K562 (cell line): Measurements from ENCODE around the gene FEN1. TPM values are rescaled to one million over a fixed set of nuclear protein-coding genes. Genes with fewer than 3 reads are reported as not detected.

ENCODE experiments used
- ADNP ChIP-seq: fragments of 200-800 bp; sonication (Bioruptor generic); IDR thresholded peaks from 2 replicates; pipeline ENCODE4 v1.6.1; 2016; ENCODE audit warnings: missing genetic modification characterization, missing compliant biosample characterization
- ATF6 ChIP-seq: sonication (generic); formaldehyde crosslinking; IDR thresholded peaks from 2 replicates; pipeline ENCODE4 v1.4.0; 2020; ENCODE audit warnings: mild to moderate bottlenecking, missing genetic modification reagents
- BCL6 ChIP-seq: fragments of 250-450 bp; sonication (Bioruptor Pico); IDR thresholded peaks from 2 replicates; pipeline ENCODE4 v1.4.0; 2020
- CC2D1A ChIP-seq: fragments of 450-650 bp; IDR thresholded peaks from 2 replicates; pipeline ENCODE4 v1.6.1; 2017; ENCODE audit warnings: mild to moderate bottlenecking
- CLOCK ChIP-seq: fragments of 250-450 bp; sonication (Bioruptor Pico); IDR thresholded peaks from 2 replicates; pipeline ENCODE4 v1.4.0; 2020; ENCODE audit warnings: mild to moderate bottlenecking, moderate library complexity, borderline replicate concordance
- E2F3 ChIP-seq: fragments of 250-450 bp; sonication (Bioruptor Pico); IDR thresholded peaks from 2 replicates; pipeline ENCODE4 v1.4.0; 2020; ENCODE audit warnings: mild to moderate bottlenecking
- HCFC1 ChIP-seq: IDR thresholded peaks from 2 replicates; pipeline ENCODE4 v1.6.1; 2012; ENCODE audit warnings: low read depth, low read length, improper control_type of control experiment
- HDAC3 ChIP-seq: fragments of 450-650 bp; IDR thresholded peaks from 2 replicates; pipeline ENCODE4 v1.6.1; 2018; ENCODE audit warnings: borderline replicate concordance, mild to moderate bottlenecking, moderate library complexity; ENCODE audit not compliant: partially characterized antibody
- HDGF ChIP-seq: fragments of 450-650 bp; IDR thresholded peaks from 2 replicates; pipeline ENCODE4 v1.6.1; 2016
- HNRNPK ChIP-seq: fragments of 200-400 bp; formaldehyde crosslinking; IDR thresholded peaks from one replicate; pipeline ENCODE4 v1.6.1; 2018; ENCODE audit warnings: mild to moderate bottlenecking, low read depth, low read length; ENCODE audit not compliant: poor library complexity, severe bottlenecking
- LCOR ChIP-seq: sonication (generic); formaldehyde crosslinking; IDR thresholded peaks from 2 replicates; pipeline ENCODE4 v1.8.0; 2022; ENCODE audit warnings: mild to moderate bottlenecking, missing genetic modification reagents
- NFRKB ChIP-seq: fragments of 450-650 bp; IDR thresholded peaks from 2 replicates; pipeline ENCODE4 v1.6.1; 2016; ENCODE audit warnings: low read depth
- NKRF ChIP-seq: fragments of 450-650 bp; IDR thresholded peaks from 2 replicates; pipeline ENCODE4 v1.6.1; 2016; ENCODE audit warnings: borderline replicate concordance
- SLC30A9 ChIP-seq: fragments of 250-450 bp; sonication (Bioruptor Pico); IDR thresholded peaks from 2 replicates; pipeline ENCODE4 v1.8.0; 2022; ENCODE audit warnings: mild to moderate bottlenecking, moderate library complexity
- TCF3 ChIP-seq: sonication (generic); formaldehyde crosslinking; IDR thresholded peaks from 2 replicates; pipeline ENCODE4 v1.4.0; 2020; ENCODE audit warnings: mild to moderate bottlenecking, missing genetic modification reagents
- THAP7 ChIP-seq: fragments of 250-450 bp; sonication (Bioruptor Pico); IDR thresholded peaks from 2 replicates; pipeline ENCODE4 v1.5.0; 2021
- ZNF12 ChIP-seq: sonication (generic); formaldehyde crosslinking; IDR thresholded peaks from 2 replicates; pipeline ENCODE4 v1.4.0; 2020; ENCODE audit warnings: mild to moderate bottlenecking, missing genetic modification reagents
- ZNF282 ChIP-seq: sonication (generic); formaldehyde crosslinking; IDR thresholded peaks from 2 replicates; pipeline ENCODE4 v1.8.1; 2023; ENCODE audit warnings: missing genetic modification reagents
- ZNF511 ChIP-seq: sonication (generic); formaldehyde crosslinking; IDR thresholded peaks from 2 replicates; pipeline ENCODE4 v1.8.0; 2022; ENCODE audit warnings: mild to moderate bottlenecking, missing genetic modification reagents
- ZNF551 ChIP-seq: fragments of 250-450 bp; sonication (Bioruptor Pico); IDR thresholded peaks from 2 replicates; pipeline ENCODE4 v1.5.0; 2021; ENCODE audit warnings: mild to moderate bottlenecking, moderate library complexity
- ZNF589 ChIP-seq: fragments of 200-800 bp; sonication (Bioruptor generic); IDR thresholded peaks from 2 replicates; pipeline ENCODE4 v1.6.1; 2016; ENCODE audit warnings: low read depth, missing genetic modification characterization, missing compliant biosample characterization
- polyA plus RNA-seq, 8 experiments: library from polyadenylated mRNA; depleted of rRNA in 4 of 8; stranded (reverse) in 5 of 8; unstranded in 3 of 8; fragments of >200 nt; fragmentation: Nextera tagmentation in 2 of 8; fragmentation: Illumina TruSeq in 1 of 8; extraction: Ambion mirVana in 2 of 8; extraction: Trizol in 1 of 8; gene quantifications; 2 replicates each; pipeline versions ENCODE4 v1.2.1 to v1.2.3, GENCODE V29; 2011 to 2014; ENCODE audit warnings: inconsistent platforms in 1 of 8, missing spikeins in 1 of 8
- total RNA-seq, 7 experiments: library from RNA; depleted of rRNA in 6 of 7; stranded (reverse); fragments of >200 nt in 6 of 7; fragmentation: Illumina TruSeq in 2 of 7; extraction: Trizol in 2 of 7; gene quantifications; 2 replicates each; pipeline versions ENCODE4 v1.2.1 to v1.2.3, GENCODE V29; 2011 to 2021; ENCODE audit warnings: low replicate concordance in 1 of 7

The FEN1 gene
- total and polyA plus RNA-seq, 9 of the 15 experiments (the other 6 are each of a cell fraction or from before 2014, with no cell fraction given): 58.1 to 156 (median 137) TPM

- TF ChIP-seq CLOCK (CRISPR knock-in tag) (no peak; the same call in 1 of the 2 replicates), ATF6 (0 out of 2 replicates have a peak, but pooled peaks have one; percentile 60), ZNF589 (CRISPR knock-in tag) (peak; percentile 90), NKRF (no peak), ZNF282 (no peak), ZNF551 (no peak), HCFC1 (no peak), BCL6 (CRISPR knock-in tag) (no peak), CC2D1A (peak; percentile 81; the same call in 1 of the 2 replicates), SLC30A9 (no peak), NFRKB (peak; percentile 82), HNRNPK (no peak), LCOR (peak; percentile 84), HDGF (no peak), ZNF12 (CRISPR knock-in tag) (no peak), THAP7 (CRISPR knock-in tag) (no peak), TCF3 (CRISPR knock-in tag) (peak; percentile 90), ZNF511 (CRISPR knock-in tag) (no peak), HDAC3 (peak; percentile 90), E2F3 (no peak; the same call in 1 of the 2 replicates), ADNP (tag) (peak; percentile 53; the same call in 1 of the 2 replicates)
Observed at GRCh38 chr11:61841636-61842527, 49.2 kb downstream of the FEN1 start (continued).
